T-helper 2 cell treated with Interferon-gamma antibody and Interleukin-4, amounts not matched to agents 100 ng/mL and 5 ng/mL, for 36 hours (primary cell): ENCODE measurements around the gene VPS51. TPM values are rescaled to one million over a fixed set of nuclear protein-coding genes. Genes with fewer than 3 reads are reported as not detected.

Experiments
- intact Hi-C: fragments of 100-400 bp; cut with micrococcal nuclease; formaldehyde crosslinking; loops from one replicate; pipeline ENCODE4 v1.15.1; 2023
- total RNA-seq: library from RNA; stranded (reverse); gene quantifications from 2 replicates; pipeline ENCODE4 v1.2.3, GENCODE V29; 2022

Gene VPS51
- total RNA-seq, result 135 and 139 TPM in 2 replicates

- intact Hi-C loops, result loop anchor here (1.0 kb wide), 5 partner anchors 12 to 69 kb away; partner anchors contain the start of genes CDCA5, SNX15, SYVN1 and TM7SF2
Observed at GRCh38 chr11:65095974-65096806, at the start of gene VPS51. VPS51 (plus strand) TSS chr11:65096214; CDS start chr11:65096251, 37 bp downstream.

GRCh38 chr11:65047581-65048422, 48.2 kb upstream of the VPS51 start:
- intact Hi-C loops, result no loop called here

DNA sequence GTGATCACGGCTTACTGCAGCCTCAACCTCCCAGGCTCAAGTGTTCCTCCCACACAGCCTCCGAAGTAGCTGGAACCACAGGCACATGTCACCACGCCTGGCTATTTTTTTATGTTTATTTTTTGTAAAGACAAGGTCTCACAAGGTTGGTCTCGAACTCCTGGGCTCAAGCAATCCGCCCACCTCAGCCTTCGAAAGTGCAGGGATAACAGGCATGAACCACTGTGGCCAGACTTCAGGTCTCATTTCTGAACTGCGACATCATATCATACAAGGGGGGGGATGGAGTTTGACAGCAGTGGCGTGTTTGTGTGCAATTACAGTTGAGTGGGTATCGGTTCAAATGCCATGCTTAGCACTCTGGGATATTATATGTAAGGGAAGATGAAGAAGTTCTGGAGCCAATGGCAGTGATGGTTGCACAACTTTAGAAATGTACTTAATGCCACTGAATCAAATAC, 44.6 kb upstream of the VPS51 start:
- intact Hi-C loops, result no loop called here

DNA sequence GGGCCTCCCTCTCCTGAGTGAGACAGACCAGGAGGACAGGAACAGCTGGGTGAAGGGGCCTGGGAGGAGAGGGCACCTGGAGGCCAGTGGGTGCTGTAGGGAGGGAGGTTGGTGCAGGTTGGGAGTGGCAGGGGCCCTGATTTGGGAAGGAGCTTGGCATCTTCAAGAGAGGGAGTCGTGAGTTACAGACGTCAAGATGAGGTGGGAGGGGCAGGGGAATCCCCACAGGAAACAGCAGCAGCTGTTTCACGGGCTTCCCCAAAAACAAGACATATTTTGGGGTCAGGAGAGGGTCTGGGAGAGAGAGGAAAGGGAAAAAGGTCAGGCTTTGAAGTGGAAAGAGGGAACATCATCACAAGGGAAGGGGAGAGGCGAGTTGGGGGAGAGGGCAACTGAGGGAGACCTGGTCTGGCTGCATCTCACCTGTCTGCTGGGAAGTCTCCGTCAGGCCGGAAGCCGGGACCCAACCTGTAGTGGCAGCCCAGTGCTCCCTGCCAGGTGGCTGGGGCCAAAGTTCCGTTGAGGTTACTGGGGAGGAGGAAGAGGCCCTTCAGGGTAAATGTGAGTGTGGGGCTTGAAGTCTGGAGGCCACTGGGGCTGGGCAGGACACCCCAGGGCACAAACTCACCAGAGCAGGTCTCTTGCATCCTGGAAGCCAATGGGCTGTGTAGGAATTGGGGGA, 42.0 kb upstream of the VPS51 start:
- intact Hi-C loops, result no loop called here

GRCh38 chr11:65055538-65055937, 40.5 kb upstream of the VPS51 start:
- intact Hi-C loops, result no loop called here

GRCh38 chr11:65056999-65057398, 39.0 kb upstream of the VPS51 start:
- intact Hi-C loops, result no loop called here

- intact Hi-C loops, result no loop called here
Observed at GRCh38 chr11:65057526-65057925, 38.5 kb upstream of the VPS51 start.

DNA sequence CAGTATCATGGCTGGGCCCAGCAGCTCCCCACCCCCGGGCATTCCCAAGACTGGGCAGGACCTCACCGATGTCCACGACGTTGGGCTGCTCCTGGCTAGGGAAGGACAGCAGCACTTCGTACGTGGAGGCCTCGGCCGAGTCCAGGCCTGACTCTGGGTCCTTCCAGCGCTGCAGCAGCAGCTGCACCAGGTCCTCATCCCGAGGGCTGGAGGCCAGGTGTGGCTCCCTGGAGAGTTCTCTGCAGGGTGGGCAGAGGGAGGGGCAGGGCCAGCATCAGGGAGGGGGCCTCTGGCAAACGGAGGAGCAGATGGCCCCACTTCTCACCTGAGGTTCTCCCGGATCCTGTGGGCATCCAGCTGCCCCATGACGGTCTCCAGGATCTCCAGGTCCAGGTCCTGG, 38.0 kb upstream of the VPS51 start:
- intact Hi-C loops, result no loop called here

GRCh38 chr11:65058419-65059054, 37.5 kb upstream of the VPS51 start, which contains the start of gene NAALADL1:
NAALADL1 (minus strand) TSS chr11:65058553; CDS start chr11:65058521, 32 bp downstream.
- intact Hi-C loops, result no loop called here

DNA sequence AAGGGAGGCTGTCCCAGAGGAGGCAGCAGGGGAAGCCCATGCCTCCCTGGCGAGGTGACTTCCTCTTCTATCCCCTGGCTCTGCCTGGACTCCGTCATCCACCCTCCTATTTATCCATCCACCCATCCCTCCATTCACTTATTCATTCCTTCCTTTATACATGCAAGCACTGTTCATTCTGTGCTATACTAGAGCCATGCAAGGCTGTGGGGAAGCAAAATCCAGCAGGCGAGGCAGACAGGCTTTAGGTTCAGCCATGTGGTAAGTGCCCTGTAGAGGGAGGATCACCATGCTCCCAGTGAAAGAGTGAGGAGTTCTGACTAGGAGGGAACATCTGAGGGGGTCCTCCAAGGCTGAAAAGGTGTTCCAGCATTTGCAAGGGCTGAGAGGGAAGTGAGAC, 36.5 kb upstream of the VPS51 start:
- intact Hi-C loops, result no loop called here

- intact Hi-C loops, result no loop called here
Observed at GRCh38 chr11:65059959-65060824, 35.8 kb upstream of the VPS51 start.

- intact Hi-C loops, result no loop called here
Observed at GRCh38 chr11:65060913-65061408, 35.1 kb upstream of the VPS51 start.

- intact Hi-C loops, result no loop called here
Observed at GRCh38 chr11:65063532-65063931, 32.5 kb upstream of the VPS51 start.

DNA sequence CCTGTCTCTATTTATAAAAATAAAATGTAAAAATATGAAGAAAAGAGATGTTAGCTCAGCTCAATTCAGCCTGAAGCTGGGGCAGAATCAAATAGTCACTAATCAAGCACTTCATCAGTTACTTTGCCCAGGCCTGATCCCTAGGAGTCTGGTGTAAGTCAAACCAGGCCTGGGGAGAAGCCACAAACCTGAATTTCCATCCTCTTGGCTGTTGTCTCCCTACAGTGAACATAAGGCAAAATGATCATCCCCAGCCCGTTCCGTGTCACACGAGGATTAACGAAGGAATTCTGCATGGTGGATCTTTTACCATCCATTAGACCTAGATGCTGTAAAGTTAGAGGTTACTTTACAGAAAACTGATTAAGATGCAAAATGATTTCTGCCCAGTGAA, 31.2 kb upstream of the VPS51 start:
- intact Hi-C loops, result no loop called here

DNA sequence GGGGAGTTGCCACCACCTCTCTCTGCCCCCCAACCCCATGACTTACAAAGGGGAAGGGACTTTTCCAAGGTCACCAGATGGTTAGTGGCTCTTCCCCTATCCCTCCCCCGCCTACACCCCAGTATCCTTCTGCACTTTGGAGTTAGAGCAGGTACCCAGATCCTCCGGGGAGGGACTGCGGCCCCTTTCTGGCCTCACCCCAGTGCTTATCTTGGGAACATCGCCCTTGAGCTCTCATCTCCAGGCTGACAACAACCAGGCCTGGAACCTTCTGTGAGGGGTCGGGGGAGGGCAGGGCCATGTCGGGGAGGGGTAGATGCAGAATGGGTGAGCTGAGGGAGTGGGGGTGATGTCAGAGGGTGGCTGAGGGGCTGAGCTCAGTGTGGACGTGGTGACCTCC, 30.2 kb upstream of the VPS51 start:
- intact Hi-C loops, result no loop called here

- intact Hi-C loops, result no loop called here
Observed at GRCh38 chr11:65066315-65066714, 29.7 kb upstream of the VPS51 start.

- intact Hi-C loops, result no loop called here
Observed at GRCh38 chr11:65066805-65067291, 29.2 kb upstream of the VPS51 start.

GRCh38 chr11:65067446-65067845, 28.6 kb upstream of the VPS51 start:
- intact Hi-C loops, result no loop called here

DNA sequence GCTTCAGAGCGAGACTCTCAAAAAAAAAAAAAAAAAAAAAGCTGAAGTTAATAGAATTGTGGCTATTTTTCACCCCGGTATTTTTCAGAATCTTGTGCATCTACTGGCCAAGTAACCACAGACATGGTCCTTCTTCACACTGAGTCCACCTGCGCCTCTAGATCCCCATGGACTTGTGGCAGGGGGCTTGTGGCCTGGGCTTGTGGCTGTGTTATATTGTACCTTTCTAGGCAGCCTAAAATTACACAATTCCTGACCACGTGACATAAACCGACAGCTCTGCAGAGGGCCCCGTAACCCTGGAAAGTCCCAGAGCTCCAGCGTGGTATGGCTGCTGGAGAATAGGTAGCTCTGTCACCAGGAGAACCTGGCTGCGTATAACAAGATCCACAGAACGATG, 26.8 kb upstream of the VPS51 start:
- intact Hi-C loops, result no loop called here
